Upper lobe of right lung (tissue), 1 donor: ENCODE results near the gene RPRD1B. TPM values are rescaled to one million over a fixed set of nuclear protein-coding genes. Genes with fewer than 3 reads are reported as not detected.

Source experiments
- ATAC-seq: fragments of 200-7000 bp; cut with Tn5 transposase; one replicate; pipeline ENCODE4 v1.9.1; 2020; ENCODE audit warnings: mild to moderate bottlenecking, moderate library complexity
- DNase-seq: peaks from one replicate; pipeline ENCODE4 v3.0.0-alpha.2; 2020
- H3K27ac ChIP-seq: fragments of 200-600 bp; one replicate; pipeline ENCODE4 v1.8.0; 2022
- H3K27me3 ChIP-seq: fragments of 200-600 bp; one replicate; pipeline ENCODE4 v1.8.0; 2022; ENCODE audit warnings: mild to moderate bottlenecking
- H3K36me3 ChIP-seq: fragments of 200-600 bp; one replicate; pipeline ENCODE4 v1.8.0; 2022
- H3K4me1 ChIP-seq: fragments of 200-600 bp; one replicate; pipeline ENCODE4 v1.8.0; 2022
- H3K4me3 ChIP-seq: fragments of 200-600 bp; one replicate; pipeline ENCODE4 v1.8.0; 2022; ENCODE audit warnings: mild to moderate bottlenecking
- H3K9me3 ChIP-seq: fragments of 200-600 bp; one replicate; pipeline ENCODE4 v1.8.0; 2022
- intact Hi-C: fragments of 100-400 bp; cut with DNase I; formaldehyde crosslinking; loops from one replicate; pipeline ENCODE4 v1.11.0; 2022
- total RNA-seq: library from RNA; stranded (reverse); fragmentation: NEBNext Ultra II Directional; extraction: Animal tissue kit (Norgen Biotek cat#: 25700); gene quantifications from one replicate; pipeline ENCODE4 v1.2.1, GENCODE V29; 2021
- TF ChIP-seq, protein P1 (sequence below): fragments of 200-600 bp; IDR thresholded peaks from one replicate; pipeline ENCODE4 v1.8.0; 2022; ENCODE audit warnings: antibody characterized with exemption
- donor health status: DM: no; HTN: yes; CAD: no; lungs with severe emphysema.

The RPRD1B gene
- total RNA-seq, 1 donor from 2014 or later, result 33.1 TPM

DNA sequence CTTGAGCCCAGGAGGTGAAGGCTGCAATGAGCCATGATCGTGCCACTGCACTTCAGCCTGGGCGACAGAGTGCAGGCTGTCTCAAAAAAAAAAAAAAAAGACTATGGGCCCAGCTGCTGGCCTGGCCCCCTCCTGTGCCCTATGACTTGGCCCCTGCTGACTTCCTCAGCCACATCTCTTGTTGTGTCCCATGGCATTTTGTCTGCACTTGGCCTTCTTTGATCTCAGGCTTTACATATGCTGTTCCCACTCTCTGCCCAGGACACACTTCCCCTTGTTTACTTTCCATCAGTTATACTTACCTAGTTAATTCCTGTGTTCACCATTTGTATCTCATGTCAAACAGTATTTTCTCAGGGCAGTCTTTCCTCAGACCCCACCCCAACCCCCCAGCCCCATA, 44.5 kb downstream of the RPRD1B start:
- Histone ChIP-seq H3K9me3 (no peaks in the 10 kb centered on the region), H3K27ac (no peak overlapping the region), H3K4me3 (no peak overlapping the region), H3K4me1 (peaks cover 29% of the 10 kb centered on the region), H3K27me3 (no peaks in the 10 kb centered on the region), H3K36me3 (peaks cover 27% of the 10 kb centered on the region)
- intact Hi-C loops, result loop anchor here (5.0 to 10.0 kb wide), 2 partner anchors 47 to 84 kb away; no protein-coding TSS in a partner anchor
- ATAC-seq (no peak), DNase-seq (no peak)
- TF ChIP-seq, protein P1, sequence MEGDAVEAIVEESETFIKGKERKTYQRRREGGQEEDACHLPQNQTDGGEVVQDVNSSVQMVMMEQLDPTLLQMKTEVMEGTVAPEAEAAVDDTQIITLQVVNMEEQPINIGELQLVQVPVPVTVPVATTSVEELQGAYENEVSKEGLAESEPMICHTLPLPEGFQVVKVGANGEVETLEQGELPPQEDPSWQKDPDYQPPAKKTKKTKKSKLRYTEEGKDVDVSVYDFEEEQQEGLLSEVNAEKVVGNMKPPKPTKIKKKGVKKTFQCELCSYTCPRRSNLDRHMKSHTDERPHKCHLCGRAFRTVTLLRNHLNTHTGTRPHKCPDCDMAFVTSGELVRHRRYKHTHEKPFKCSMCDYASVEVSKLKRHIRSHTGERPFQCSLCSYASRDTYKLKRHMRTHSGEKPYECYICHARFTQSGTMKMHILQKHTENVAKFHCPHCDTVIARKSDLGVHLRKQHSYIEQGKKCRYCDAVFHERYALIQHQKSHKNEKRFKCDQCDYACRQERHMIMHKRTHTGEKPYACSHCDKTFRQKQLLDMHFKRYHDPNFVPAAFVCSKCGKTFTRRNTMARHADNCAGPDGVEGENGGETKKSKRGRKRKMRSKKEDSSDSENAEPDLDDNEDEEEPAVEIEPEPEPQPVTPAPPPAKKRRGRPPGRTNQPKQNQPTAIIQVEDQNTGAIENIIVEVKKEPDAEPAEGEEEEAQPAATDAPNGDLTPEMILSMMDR, result no peak

DNA sequence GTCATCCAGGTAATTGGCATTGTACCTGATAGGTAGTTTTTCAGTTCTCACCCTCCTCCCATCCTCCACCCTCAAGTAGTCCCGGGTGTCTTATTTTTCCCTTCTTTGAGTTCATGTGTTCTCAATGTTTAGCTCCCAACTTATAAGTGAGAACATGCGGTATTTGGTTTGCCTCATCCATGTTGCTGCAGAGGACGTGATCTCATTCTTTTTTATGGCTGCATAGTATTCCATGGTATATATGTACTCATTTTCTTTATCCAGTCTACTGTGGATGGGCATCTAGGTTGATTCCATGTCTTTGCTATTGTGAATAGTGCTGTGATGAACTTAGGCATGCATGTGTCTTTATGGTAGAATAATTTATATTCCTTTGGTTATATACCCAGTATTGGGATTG, 45.8 kb downstream of the RPRD1B start:
- Histone ChIP-seq H3K27me3 (no peaks in the 10 kb centered on the region), H3K9me3 (no peaks in the 10 kb centered on the region), H3K4me1 (peaks cover 29% of the 10 kb centered on the region), H3K27ac (no peak overlapping the region), H3K4me3 (no peak overlapping the region), H3K36me3 (peaks cover 37% of the 10 kb centered on the region)
- ATAC-seq, result no peak
- TF ChIP-seq, protein P1, result no peak
- no peak for DNase-seq
- intact Hi-C loops, result loop anchor here (5.0 to 10.0 kb wide), 2 partner anchors 45 to 83 kb away; no protein-coding TSS in a partner anchor

DNA sequence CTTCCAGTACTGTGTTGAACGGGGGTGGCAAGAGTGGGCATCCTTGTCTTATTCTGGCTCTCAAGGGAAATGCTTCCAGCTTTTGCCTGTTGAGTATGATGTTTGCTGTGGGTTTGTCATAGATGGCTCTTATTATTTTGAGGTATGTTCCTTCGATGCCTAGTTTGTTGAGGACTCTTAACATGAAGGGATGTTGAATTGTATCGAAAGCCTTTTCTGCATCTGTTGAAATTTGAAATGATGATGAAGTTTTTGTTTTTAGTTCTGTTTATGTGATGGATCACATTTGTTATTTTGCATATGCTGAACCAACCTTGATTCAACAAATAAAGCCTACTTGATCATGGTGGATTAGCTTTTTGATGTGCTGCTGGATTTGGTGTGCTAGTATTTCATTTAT, 48.0 kb downstream of the RPRD1B start:
- H3K27me3 ChIP-seq, result no peaks in the 10 kb centered on the region
- H3K9me3 ChIP-seq, result no peaks in the 10 kb centered on the region
- peaks cover 20% of the 10 kb centered on the region for H3K4me1 ChIP-seq
- intact Hi-C loops, result no loop called here
- ATAC-seq (no peak), DNase-seq (no peak)
- peaks cover 47% of the 10 kb centered on the region for H3K36me3 ChIP-seq
- no peak overlapping the region for H3K27ac ChIP-seq
- TF ChIP-seq, protein P1, result no peak
- H3K4me3 ChIP-seq, result no peak overlapping the region

DNA sequence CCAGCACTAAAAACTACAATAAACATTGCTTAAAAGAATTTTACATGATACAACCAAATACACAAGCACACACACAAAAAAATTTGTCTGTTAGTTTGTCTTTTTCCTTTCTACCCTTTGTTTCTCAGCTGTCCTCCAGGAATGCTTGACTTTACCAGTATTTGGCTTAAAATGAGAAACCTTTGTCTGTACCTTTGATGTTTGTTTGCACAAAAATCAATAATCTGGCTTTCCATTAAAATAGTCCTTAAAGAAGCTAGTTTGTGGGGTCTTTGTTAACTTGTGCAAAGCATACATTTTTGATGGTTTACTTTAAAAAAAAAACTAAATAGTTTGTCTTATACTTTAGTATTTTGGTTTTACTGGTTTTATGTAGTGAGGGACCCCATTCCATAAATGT, 49.3 kb downstream of the RPRD1B start:
- TF ChIP-seq, protein P1, result no peak
- Histone ChIP-seq H3K4me1 (peaks cover 20% of the 10 kb centered on the region), H3K27me3 (no peaks in the 10 kb centered on the region), H3K4me3 (no peak overlapping the region), H3K36me3 (peaks cover 46% of the 10 kb centered on the region), H3K9me3 (no peaks in the 10 kb centered on the region), H3K27ac (no peak overlapping the region)
- intact Hi-C loops, result no loop called here
- DNase-seq (no peak), ATAC-seq (no peak)

DNA sequence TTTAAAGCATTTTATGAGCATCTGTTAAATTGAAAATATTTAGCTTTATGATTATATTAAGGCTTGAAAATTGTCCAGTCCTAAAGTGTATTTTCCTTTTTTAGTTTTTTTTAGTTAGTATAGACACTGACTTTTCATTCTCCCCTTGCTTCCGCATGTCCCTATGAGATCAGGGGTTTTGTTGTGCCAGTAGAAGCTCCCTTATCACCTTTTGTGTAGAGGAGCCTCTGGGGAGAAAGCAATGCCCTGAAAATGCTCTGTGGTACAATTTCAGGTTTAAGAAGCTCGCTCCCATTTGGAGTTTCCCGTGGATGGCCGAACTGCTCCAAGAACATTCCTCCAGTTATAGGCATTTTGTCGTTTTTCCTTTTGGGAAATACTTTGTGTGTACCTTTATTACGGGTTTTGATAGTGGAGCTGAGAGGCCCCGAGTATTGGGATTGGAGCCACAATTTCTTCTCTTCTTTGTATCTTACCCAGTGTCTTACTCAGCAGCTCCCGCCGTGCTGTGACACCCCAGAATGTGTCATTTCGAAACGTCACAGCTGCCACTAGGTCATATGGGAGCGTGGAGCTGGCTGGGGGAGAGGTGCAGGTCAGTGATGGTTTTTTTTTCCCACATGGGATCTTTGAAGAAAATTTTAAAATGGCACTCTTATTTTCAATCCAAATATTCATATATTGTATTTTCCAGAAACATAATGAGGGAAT, 49.9 kb downstream of the RPRD1B start:
- Histone ChIP-seq H3K9me3 (no peaks in the 10 kb centered on the region), H3K4me1 (peaks cover 20% of the 10 kb centered on the region), H3K4me3 (no peak overlapping the region), H3K27me3 (no peaks in the 10 kb centered on the region), H3K27ac (peak overlapping the region; percentile 67), H3K36me3 (peaks cover 52% of the 10 kb centered on the region)
- intact Hi-C loops, result no loop called here
- ATAC-seq (peak; percentile 50), DNase-seq (no peak)
- TF ChIP-seq, protein P1, result no peak
